ENCODE measurements around the gene RAB36. TPM values are rescaled to one million over a fixed set of nuclear protein-coding genes. Genes with fewer than 3 reads are reported as not detected.

The RAB36 gene
- total and polyA plus RNA-seq, 8 donors: 3.8 to 15.0 (median 10.1) TPM

DNA sequence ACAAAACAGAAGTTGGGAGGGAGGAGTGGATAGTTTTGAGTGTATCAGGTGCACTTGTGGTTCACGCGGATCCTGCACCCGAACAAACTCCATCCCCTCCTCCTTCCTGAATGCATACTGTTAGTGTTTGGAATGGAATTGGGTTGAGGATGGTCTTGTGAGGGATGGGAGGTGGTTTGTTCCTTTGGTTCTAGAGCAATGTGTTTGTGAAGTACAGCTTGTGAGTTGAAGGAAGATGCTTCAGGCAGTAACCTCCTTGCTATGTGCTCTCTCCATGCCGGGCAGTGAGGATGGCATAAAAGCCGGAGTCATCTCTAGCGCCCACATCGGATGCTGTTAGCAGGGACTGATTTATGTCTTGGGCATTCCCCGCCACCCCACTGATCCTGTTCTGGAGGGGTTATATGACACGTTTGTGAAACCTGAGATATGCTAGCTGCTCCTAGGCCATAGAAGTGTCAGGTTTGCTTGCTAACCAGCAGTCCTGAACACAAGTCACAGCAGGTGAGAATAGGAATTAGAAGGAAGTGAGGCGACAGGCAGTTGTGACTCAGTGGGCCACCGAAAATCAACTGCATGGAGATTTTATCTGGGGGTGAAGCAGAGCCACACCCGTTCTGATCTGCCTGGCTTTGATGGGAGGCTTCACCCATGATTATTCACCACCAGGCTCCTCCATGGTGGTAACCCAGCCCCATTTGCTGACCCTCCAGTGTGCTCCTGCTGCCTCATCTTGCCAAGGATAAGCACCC is 37.2 kb downstream of the RAB36 start:
- TF ChIP-seq, protein P1, sequence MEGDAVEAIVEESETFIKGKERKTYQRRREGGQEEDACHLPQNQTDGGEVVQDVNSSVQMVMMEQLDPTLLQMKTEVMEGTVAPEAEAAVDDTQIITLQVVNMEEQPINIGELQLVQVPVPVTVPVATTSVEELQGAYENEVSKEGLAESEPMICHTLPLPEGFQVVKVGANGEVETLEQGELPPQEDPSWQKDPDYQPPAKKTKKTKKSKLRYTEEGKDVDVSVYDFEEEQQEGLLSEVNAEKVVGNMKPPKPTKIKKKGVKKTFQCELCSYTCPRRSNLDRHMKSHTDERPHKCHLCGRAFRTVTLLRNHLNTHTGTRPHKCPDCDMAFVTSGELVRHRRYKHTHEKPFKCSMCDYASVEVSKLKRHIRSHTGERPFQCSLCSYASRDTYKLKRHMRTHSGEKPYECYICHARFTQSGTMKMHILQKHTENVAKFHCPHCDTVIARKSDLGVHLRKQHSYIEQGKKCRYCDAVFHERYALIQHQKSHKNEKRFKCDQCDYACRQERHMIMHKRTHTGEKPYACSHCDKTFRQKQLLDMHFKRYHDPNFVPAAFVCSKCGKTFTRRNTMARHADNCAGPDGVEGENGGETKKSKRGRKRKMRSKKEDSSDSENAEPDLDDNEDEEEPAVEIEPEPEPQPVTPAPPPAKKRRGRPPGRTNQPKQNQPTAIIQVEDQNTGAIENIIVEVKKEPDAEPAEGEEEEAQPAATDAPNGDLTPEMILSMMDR (IDR thresholded peaks at IDR 0.05): no peak
- peak overlapping the region; percentile 53 to 67 for H3K4me3 ChIP-seq

DNA sequence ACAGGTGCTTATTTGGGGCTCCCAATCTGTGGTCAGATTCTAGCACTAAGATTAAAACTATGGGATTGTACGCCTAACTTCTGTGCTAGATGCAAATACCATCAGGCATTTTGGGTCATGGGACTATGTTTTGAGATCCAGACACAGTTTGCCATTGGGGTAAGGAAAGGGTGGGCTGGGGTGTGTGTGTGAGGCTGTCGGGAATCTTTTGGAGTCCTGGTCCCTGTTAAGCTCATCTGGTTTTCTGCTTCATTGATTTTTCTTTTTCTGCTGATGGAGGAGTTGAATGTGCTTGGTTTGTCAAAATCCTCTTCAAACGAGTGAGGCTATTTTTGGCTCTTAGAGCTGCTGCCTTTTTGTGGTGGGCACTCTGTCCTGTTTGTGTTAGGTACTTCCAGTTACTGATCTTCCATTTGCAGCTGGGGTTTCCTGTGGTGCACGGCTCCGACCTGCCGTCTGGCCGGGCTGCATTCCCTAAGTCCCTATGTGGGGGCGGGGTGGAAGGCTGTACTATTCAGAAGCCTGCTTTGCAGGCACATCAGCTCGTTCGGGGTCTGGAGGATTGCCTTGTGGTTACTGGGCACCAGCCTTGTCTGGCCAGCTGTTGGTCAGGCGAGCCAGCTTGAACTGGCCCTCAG is 37.9 kb downstream of the RAB36 start:
- H3K4me1 ChIP-seq: peaks cover 24 to 85% of the 10 kb centered on the region in 2 donors
- intact Hi-C loops (cut with DNase I): loop anchor here in 1 of 2 donors (5.0 kb wide), 1 partner anchor 34 kb away; no protein-coding TSS in a partner anchor

More for the DNA sequence above, 37.2 kb downstream of the RAB36 start:
- H3K4me1 ChIP-seq: peaks cover 24 to 79% of the 10 kb centered on the region in 2 donors
- ATAC-seq (peak; percentile 2), DNase-seq (peak in 1 of 4 donors; percentile 9)
- H3K9me3 ChIP-seq: no peaks in the 10 kb centered on the region
- H3K27ac ChIP-seq: peak overlapping the region; percentile 21 to 53
- no peaks in the 10 kb centered on the region for H3K27me3 ChIP-seq
- intact Hi-C loops (cut with DNase I): loop anchor here in 1 of 2 donors (5.0 kb wide), 1 partner anchor 35 kb away; no protein-coding TSS in a partner anchor
- H3K36me3 ChIP-seq: no peaks in the 10 kb centered on the region

DNA sequence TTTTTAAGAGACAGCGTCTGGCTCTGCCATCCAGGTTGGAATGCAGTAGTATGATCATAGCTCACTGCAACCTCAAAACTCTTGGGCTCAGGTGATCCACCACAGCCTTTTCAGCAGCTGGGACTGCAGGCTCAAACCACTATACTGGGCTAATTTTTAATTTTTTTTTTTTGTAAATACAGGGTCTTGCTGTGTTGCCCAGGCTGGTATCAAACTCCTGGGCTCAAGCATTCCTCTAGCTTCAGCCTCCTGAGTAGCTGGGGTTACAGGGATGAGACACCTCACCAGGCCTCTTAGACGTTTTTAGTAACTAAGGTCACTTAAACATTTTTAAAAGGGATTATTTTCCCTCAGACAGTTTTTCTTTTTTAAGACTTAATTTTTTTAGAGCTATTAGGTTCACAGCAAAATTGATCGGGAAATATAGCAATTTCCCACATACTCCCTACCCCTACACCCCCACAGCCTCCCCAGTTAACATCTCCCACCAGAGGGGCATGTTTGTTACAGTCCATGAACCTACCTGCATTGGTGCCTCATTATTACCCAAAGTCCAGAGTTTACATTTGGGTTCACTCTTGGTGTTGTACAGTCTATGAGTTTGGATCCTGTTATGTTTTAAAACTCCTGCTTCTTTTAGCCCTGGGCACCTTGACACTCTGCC is 39.0 kb downstream of the RAB36 start:
- H3K36me3 ChIP-seq: no peaks in the 10 kb centered on the region
- intact Hi-C loops (cut with DNase I): loop anchor here in 1 of 2 donors (5.0 kb wide), 1 partner anchor 33 kb away; no protein-coding TSS in a partner anchor
- peaks cover 24 to 74% of the 10 kb centered on the region in 2 donors for H3K4me1 ChIP-seq
- no peak for DNase-seq
- peak overlapping the region in 1 of 2 donors; percentile 84 for H3K27ac ChIP-seq
- H3K4me3 ChIP-seq: peak overlapping the region in 1 of 2 donors; percentile 67
- ATAC-seq: no peak
- H3K9me3 ChIP-seq: no peaks in the 10 kb centered on the region
- TF ChIP-seq, protein P1 (IDR thresholded peaks at IDR 0.05): no peak
- no peaks in the 10 kb centered on the region for H3K27me3 ChIP-seq

More for the DNA sequence above, 37.9 kb downstream of the RAB36 start:
- Histone ChIP-seq H3K27ac (peak overlapping the region; percentile 21 to 33), H3K9me3 (no peaks in the 10 kb centered on the region), H3K4me3 (peak overlapping the region; percentile 53 to 67), H3K36me3 (no peaks in the 10 kb centered on the region), H3K27me3 (no peaks in the 10 kb centered on the region)
- peak; percentile 49 for ATAC-seq
- peak in 3 of 4 donors; percentile 45 to 68 (median 57) for DNase-seq
- TF ChIP-seq, protein P1 (IDR thresholded peaks at IDR 0.05): no peak

DNA sequence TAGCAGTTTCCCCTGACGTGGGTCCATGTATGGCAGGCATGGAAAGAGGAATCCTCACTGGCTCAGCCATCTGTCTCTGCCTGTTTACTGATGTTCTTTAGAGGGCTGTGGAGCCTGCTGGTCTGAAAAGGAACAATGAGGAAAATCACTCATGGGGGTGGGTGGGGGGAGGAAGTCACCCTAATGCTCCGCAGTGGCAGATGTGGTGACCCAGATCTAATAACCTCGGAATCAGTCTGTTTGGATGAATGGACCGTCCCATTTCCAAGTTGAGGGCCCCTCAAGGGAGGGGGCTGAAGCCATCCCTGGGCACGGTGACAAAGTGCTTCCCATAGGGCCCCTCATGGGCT is 39.5 kb downstream of the RAB36 start:
- ATAC-seq (no peak), DNase-seq (no peak)
- intact Hi-C loops (cut with DNase I): loop anchor here in 1 of 2 donors (5.0 kb wide), 1 partner anchor 33 kb away; no protein-coding TSS in a partner anchor
- H3K36me3 ChIP-seq: no peaks in the 10 kb centered on the region
- no peak overlapping the region for H3K4me3 ChIP-seq
- no peaks in the 10 kb centered on the region for H3K27me3 ChIP-seq
- no peaks in the 10 kb centered on the region for H3K9me3 ChIP-seq
- H3K4me1 ChIP-seq: peaks cover 22 to 69% of the 10 kb centered on the region in 2 donors
- peak overlapping the region in 1 of 2 donors; percentile 84 for H3K27ac ChIP-seq
- TF ChIP-seq, protein P1 (IDR thresholded peaks at IDR 0.05): no peak
